Endometrium (tissue), 2 donors: Measurements from ENCODE around the gene HPCAL1.

Experiments
- FAIRE-seq: peaks from 2 replicates; lab custom pipeline; 2012; peaks lifted over from hg19 to GRCh38; lab: Jason Lieb, UNC
- donor health status: control.
- donor health status: control.

Gene HPCAL1

GRCh38 chr2:10426726-10427617 lies 124.3 kb downstream of the HPCAL1 start:
- no peak for FAIRE-seq

- no peak for FAIRE-seq
Measured at GRCh38 chr2:10427618-10427949, 124.9 kb downstream of the HPCAL1 start.

GRCh38 chr2:10428355-10428754 lies 125.7 kb downstream of the HPCAL1 start:
- FAIRE-seq = no peak

- FAIRE-seq = no peak
Measured at GRCh38 chr2:10428924-10429323, 126.2 kb downstream of the HPCAL1 start.

- FAIRE-seq = no peak
Measured at GRCh38 chr2:10430886-10431622, 128.3 kb downstream of the HPCAL1 start.

- FAIRE-seq = no peak
Measured at GRCh38 chr2:10431797-10432196, 129.1 kb downstream of the HPCAL1 start.

GRCh38 chr2:10432311-10433181 lies 129.8 kb downstream of the HPCAL1 start:
- no peak for FAIRE-seq

- FAIRE-seq = no peak
Measured at GRCh38 chr2:10433264-10433946, 130.7 kb downstream of the HPCAL1 start.

- no peak for FAIRE-seq
Measured at GRCh38 chr2:10433947-10434885, 131.5 kb downstream of the HPCAL1 start.

- FAIRE-seq = no peak
Measured at GRCh38 chr2:10434886-10435819, 132.4 kb downstream of the HPCAL1 start.

- FAIRE-seq = no peak
Measured at GRCh38 chr2:10435820-10436204, 133.1 kb downstream of the HPCAL1 start.

GRCh38 chr2:10436583-10437110 lies 133.9 kb downstream of the HPCAL1 start:
- no peak for FAIRE-seq

- FAIRE-seq = no peak
Measured at GRCh38 chr2:10437806-10438205, 135.1 kb downstream of the HPCAL1 start.

- no peak for FAIRE-seq
Measured at GRCh38 chr2:10438688-10439087, 136.0 kb downstream of the HPCAL1 start.

- FAIRE-seq = no peak
Measured at GRCh38 chr2:10439185-10439879, 136.6 kb downstream of the HPCAL1 start.

GRCh38 chr2:10439971-10440370 lies 137.3 kb downstream of the HPCAL1 start:
- no peak for FAIRE-seq

GRCh38 chr2:10440736-10441135 lies 138.0 kb downstream of the HPCAL1 start:
- no peak for FAIRE-seq

- FAIRE-seq = no peak
Measured at GRCh38 chr2:10441948-10442347, 139.2 kb downstream of the HPCAL1 start.
